PC-9 (cell line): ENCODE data around the gene CROCC2. TPM values are rescaled to one million over a fixed set of nuclear protein-coding genes. Genes with fewer than 3 reads are reported as not detected.

Experiments used
- BruUV-seq: library from RNA; stranded (reverse); fragments of 400-500 nt; replicated peaks from 2 replicates; lab custom pipeline; 2021; lab: Mats Ljungman, UMichigan
- CTCF ChIA-PET: fragments of 300-600 bp; sonication (Branson Sonifier 250); formaldehyde crosslinking; loops from one replicate; lab custom pipeline; 2022; ENCODE audit warnings: antibody characterized with exemption; lab: Charles Lee
- POLR2A ChIA-PET: fragments of 300-600 bp; sonication (Branson Sonifier 250); formaldehyde crosslinking; loops from one replicate; lab custom pipeline; 2022; ENCODE audit warnings: antibody characterized with exemption; ENCODE audit not compliant: unreplicated experiment; lab: Charles Lee
- DNase-seq, 2 experiments: peaks; one replicate each; pipeline versions ENCODE4 v3.0.0 to v3.0.0-alpha.2; 2015 to 2022; ENCODE audit warnings: mixed read lengths in 1 of 2
- H2AFZ ChIP-seq: fragments of 200-600 bp; sonication (generic); 2 replicates; pipeline ENCODE4 v1.8.1; 2017; ENCODE audit warnings: antibody characterized with exemption
- H3F3A ChIP-seq: fragments of 200-600 bp; sonication (generic); 2 replicates; pipeline ENCODE4 v1.8.1; 2017; ENCODE audit warnings: antibody characterized with exemption, mild to moderate bottlenecking, low read depth; ENCODE audit not compliant: insufficient read depth
- H3K27ac ChIP-seq: fragments of 200-600 bp; sonication (generic); 2 replicates; pipeline ENCODE4 v1.6.1; 2016; ENCODE audit warnings: mixed run types
- H3K27me3 ChIP-seq: fragments of 200-600 bp; sonication (generic); 2 replicates; pipeline ENCODE4 v1.6.1; 2016; ENCODE audit warnings: low read depth, mixed run types; ENCODE audit not compliant: insufficient read depth
- H3K36me3 ChIP-seq: fragments of 200-600 bp; sonication (generic); 2 replicates; pipeline ENCODE4 v1.6.1; 2016; ENCODE audit warnings: low read depth, mixed run types
- H3K4me1 ChIP-seq: fragments of 200-600 bp; sonication (generic); replicated peaks from 2 replicates; pipeline ENCODE4 v1.6.1; 2016; ENCODE audit warnings: mixed run types; ENCODE audit not compliant: insufficient read depth
- H3K4me2 ChIP-seq: fragments of 200-600 bp; sonication (generic); 2 replicates; pipeline ENCODE4 v1.6.1; 2017; ENCODE audit warnings: mixed run types
- H3K4me3 ChIP-seq: fragments of 200-600 bp; sonication (generic); 2 replicates; pipeline ENCODE4 v1.6.1; 2016; ENCODE audit warnings: mixed run types
- H3K79me2 ChIP-seq: fragments of 200-600 bp; sonication (generic); 2 replicates; pipeline ENCODE4 v1.6.1; 2017; ENCODE audit warnings: low read depth, mixed run types
- H3K9me2 ChIP-seq: fragments of 200-600 bp; sonication (generic); 2 replicates; pipeline ENCODE4 v1.8.1; 2017; ENCODE audit warnings: mild to moderate bottlenecking; ENCODE audit not compliant: insufficient read depth
- H3K9me3 ChIP-seq: fragments of 200-600 bp; sonication (generic); 2 replicates; pipeline ENCODE4 v1.8.1; 2016; ENCODE audit warnings: low read depth; ENCODE audit not compliant: insufficient read depth
- H4K20me1 ChIP-seq: fragments of 200-600 bp; sonication (generic); 2 replicates; pipeline ENCODE4 v1.8.1; 2017; ENCODE audit not compliant: insufficient read depth
- EZH2 ChIP-seq: fragments of 200-600 bp; sonication (generic); IDR thresholded peaks from 2 replicates; pipeline ENCODE4 v1.8.0; 2017; ENCODE audit warnings: antibody characterized with exemption, low read depth
- intact Hi-C: fragments of 100-400 bp; cut with micrococcal nuclease; formaldehyde crosslinking; loops from one replicate; pipeline ENCODE4 v1.10.0; 2022; ENCODE audit not compliant: unreplicated experiment
- total RNA-seq: library from RNA; stranded (reverse); gene quantifications from 2 replicates; pipeline ENCODE4 v1.2.3, GENCODE V29; 2021
- TF ChIP-seq, protein P1 (sequence below): fragments of 200-600 bp; sonication (generic); conservative IDR thresholded peaks from 2 replicates; pipeline ENCODE4 v1.6.1; 2017; ENCODE audit warnings: mixed run types, antibody characterized with exemption, mild to moderate bottlenecking, moderate library complexity

The CROCC2 gene
- total RNA-seq, 1 experiment from 2014 or later: not detected

DNA sequence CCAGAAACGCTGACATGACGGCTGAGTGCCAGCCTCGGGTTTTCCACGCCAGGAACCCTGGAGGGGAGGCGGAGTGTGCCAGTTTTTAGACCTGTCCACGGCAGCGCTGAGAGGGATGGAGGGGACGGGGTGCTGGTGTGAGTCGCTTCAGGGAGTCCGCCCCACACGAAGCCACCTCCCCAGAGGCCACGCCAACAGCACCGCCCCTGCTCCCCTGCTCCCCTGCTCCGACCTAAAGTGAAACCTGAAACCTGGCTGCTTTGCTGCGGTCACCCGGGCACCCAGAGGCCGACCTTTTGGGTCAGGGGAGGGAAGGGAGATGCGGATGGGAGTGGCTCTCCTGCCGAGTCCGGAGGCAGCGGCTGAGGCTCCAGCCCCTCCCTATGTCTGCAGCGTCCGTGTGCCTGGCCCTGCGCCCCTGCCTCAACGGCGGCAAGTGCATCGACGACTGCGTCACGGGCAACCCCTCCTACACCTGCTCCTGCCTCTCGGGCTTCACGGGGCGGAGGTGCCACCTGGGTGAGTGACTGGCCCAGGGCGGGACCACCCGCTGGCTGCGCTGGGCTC is 130.3 kb downstream of the CROCC2 start:
- no peak overlapping the region for H3K27ac ChIP-seq
- H3K4me2 ChIP-seq: peak overlapping the region; percentile 76
- H3K4me3 ChIP-seq: peak overlapping the region; percentile 37; the same call in 1 of the 2 replicates
- 0 out of 2 replicates have a peak, but pooled peaks cover 5% of the 10 kb centered on the region for H3F3A ChIP-seq
- peaks cover 8% of the 10 kb centered on the region for H3K4me1 ChIP-seq
- TF ChIP-seq EZH2: no peak
- TF ChIP-seq, protein P1, sequence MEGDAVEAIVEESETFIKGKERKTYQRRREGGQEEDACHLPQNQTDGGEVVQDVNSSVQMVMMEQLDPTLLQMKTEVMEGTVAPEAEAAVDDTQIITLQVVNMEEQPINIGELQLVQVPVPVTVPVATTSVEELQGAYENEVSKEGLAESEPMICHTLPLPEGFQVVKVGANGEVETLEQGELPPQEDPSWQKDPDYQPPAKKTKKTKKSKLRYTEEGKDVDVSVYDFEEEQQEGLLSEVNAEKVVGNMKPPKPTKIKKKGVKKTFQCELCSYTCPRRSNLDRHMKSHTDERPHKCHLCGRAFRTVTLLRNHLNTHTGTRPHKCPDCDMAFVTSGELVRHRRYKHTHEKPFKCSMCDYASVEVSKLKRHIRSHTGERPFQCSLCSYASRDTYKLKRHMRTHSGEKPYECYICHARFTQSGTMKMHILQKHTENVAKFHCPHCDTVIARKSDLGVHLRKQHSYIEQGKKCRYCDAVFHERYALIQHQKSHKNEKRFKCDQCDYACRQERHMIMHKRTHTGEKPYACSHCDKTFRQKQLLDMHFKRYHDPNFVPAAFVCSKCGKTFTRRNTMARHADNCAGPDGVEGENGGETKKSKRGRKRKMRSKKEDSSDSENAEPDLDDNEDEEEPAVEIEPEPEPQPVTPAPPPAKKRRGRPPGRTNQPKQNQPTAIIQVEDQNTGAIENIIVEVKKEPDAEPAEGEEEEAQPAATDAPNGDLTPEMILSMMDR: no peak
- H4K20me1 ChIP-seq: no peaks in the 10 kb centered on the region
- no peaks in the 10 kb centered on the region for H3K79me2 ChIP-seq
- no peaks in the 10 kb centered on the region for H3K9me2 ChIP-seq
- no peaks in the 10 kb centered on the region for H3K9me3 ChIP-seq
- H3K36me3 ChIP-seq: no peaks in the 10 kb centered on the region
- POLR2A ChIA-PET: no interaction called here
- DNase-seq: peak; percentile 73 to 88
- CTCF ChIA-PET: no interaction called here
- peaks cover 36% of the 10 kb centered on the region for H3K27me3 ChIP-seq
- BruUV-seq: no TSS peak
- intact Hi-C loops: loop anchor here (1.0 kb wide), 1 partner anchor 38 kb away; the partner anchor contains the start of gene SNED1
- H2AFZ ChIP-seq: no peak overlapping the region

DNA sequence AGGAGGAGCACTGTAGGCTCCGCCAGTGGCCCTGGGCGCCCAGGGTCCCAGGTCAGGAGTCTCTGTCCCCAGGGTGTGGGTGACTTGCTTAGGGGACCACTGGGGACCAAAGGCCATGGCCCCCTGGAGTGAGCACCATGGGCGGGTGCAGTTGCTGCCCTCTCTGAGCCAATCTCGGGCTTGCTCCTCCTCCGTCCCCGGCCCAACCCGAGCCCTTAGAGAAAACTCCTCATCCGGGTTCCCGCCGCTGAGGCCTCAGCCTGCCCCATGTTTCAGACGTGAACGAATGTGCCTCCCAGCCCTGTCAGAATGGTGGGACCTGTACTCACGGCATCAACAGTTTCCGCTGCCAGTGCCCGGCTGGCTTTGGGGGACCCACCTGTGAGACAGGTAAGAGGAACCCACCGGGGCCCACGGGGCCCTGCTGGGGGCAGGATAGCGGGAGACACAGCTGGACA is 130.9 kb downstream of the CROCC2 start:
- H3K79me2 ChIP-seq: no peaks in the 10 kb centered on the region
- peaks cover 41% of the 10 kb centered on the region for H3K27me3 ChIP-seq
- intact Hi-C loops: loop anchor here (1.0 kb wide), 1 partner anchor 39 kb away; the partner anchor contains the start of gene SNED1
- no peaks in the 10 kb centered on the region for H3K9me3 ChIP-seq
- no peaks in the 10 kb centered on the region for H4K20me1 ChIP-seq
- H3K4me3 ChIP-seq: peak overlapping the region; percentile 37; the same call in 1 of the 2 replicates
- H3K4me2 ChIP-seq: peak overlapping the region; percentile 76
- ChIA-PET CTCF (no interaction called here), POLR2A (no interaction called here)
- TF ChIP-seq EZH2: no peak
- peaks cover 8% of the 10 kb centered on the region for H3K4me1 ChIP-seq
- H2AFZ ChIP-seq: no peak overlapping the region
- no peaks in the 10 kb centered on the region for H3K36me3 ChIP-seq
- BruUV-seq: no TSS peak
- H3K9me2 ChIP-seq: no peaks in the 10 kb centered on the region
- H3K27ac ChIP-seq: no peak overlapping the region
- no peak for DNase-seq
- H3F3A ChIP-seq: 0 out of 2 replicates have a peak, but pooled peaks cover 5% of the 10 kb centered on the region

DNA sequence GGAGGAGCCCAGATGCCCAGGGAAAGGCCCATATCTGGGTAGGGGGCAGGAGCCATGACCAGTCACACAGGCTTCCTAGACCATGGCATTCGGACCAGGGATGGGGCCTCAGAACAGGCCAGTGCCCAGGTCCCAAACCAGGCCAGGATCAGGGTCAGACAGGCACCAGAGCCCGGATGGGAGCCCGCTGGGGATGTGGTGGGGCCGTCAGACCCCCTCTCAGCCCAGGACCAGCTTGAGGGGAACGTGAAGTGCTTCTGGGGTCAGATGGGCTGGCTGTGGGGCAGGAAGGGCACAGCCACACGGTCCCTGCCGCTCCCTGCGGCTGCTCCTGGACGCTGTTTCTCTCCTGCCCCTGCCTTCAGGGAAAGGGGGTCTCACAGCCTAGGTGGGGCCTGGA is 131.4 kb downstream of the CROCC2 start:
- peaks cover 8% of the 10 kb centered on the region for H3K4me1 ChIP-seq
- DNase-seq: no peak
- H3K4me3 ChIP-seq: no peak overlapping the region
- POLR2A ChIA-PET: no interaction called here
- H3K36me3 ChIP-seq: no peaks in the 10 kb centered on the region
- 0 out of 2 replicates have a peak, but pooled peaks cover 5% of the 10 kb centered on the region for H3F3A ChIP-seq
- H2AFZ ChIP-seq: no peak overlapping the region
- H3K9me2 ChIP-seq: no peaks in the 10 kb centered on the region
- intact Hi-C loops: no loop called here
- BruUV-seq: no TSS peak
- H4K20me1 ChIP-seq: no peaks in the 10 kb centered on the region
- H3K79me2 ChIP-seq: no peaks in the 10 kb centered on the region
- CTCF ChIA-PET: no interaction called here
- H3K9me3 ChIP-seq: no peaks in the 10 kb centered on the region
- no peak overlapping the region for H3K4me2 ChIP-seq
- H3K27ac ChIP-seq: no peak overlapping the region
- peaks cover 46% of the 10 kb centered on the region for H3K27me3 ChIP-seq
- TF ChIP-seq, protein P1: no peak
- TF ChIP-seq EZH2: no peak
